ENCODE data around the gene MRRF.

DNA sequence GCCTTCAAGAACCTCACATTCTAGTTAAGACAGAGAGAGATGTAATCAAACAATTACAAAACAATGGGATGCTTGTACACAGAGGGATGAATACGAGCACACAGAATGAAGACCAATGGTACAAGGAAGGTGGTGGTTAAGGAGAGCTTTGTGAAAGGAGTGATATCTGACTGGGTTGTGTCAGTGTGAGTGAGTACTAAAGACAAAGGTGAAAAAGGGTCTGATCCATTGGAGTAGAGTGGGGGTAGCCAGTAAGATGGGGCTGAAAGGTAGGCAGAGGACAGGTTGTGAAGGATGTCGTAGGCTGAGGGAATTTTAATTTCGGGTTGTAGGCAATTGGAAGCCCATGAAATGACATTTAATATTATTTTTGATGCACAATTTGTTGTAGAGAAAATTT, 9.9 kb upstream of the MRRF start:
- TF ChIP-seq, protein P1, sequence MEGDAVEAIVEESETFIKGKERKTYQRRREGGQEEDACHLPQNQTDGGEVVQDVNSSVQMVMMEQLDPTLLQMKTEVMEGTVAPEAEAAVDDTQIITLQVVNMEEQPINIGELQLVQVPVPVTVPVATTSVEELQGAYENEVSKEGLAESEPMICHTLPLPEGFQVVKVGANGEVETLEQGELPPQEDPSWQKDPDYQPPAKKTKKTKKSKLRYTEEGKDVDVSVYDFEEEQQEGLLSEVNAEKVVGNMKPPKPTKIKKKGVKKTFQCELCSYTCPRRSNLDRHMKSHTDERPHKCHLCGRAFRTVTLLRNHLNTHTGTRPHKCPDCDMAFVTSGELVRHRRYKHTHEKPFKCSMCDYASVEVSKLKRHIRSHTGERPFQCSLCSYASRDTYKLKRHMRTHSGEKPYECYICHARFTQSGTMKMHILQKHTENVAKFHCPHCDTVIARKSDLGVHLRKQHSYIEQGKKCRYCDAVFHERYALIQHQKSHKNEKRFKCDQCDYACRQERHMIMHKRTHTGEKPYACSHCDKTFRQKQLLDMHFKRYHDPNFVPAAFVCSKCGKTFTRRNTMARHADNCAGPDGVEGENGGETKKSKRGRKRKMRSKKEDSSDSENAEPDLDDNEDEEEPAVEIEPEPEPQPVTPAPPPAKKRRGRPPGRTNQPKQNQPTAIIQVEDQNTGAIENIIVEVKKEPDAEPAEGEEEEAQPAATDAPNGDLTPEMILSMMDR (IDR thresholded peaks at IDR 0.05): no peak
- TF ChIP-seq POLR2AphosphoS5 (IDR thresholded peaks at IDR 0.05) (no peak), POLR2A (IDR thresholded peaks at IDR 0.05) (no peak)

Data from prostate gland (tissue), 2 donors.